Measurements from ENCODE around the gene GRIN1. TPM values are rescaled to one million over a fixed set of nuclear protein-coding genes. Genes with fewer than 3 reads are reported as not detected.
"Not testable (repeated sequence)": the region's sequence is repeated elsewhere in the genome, so short reads cannot be mapped to it uniquely, and the experiment has no call there.

The GRIN1 gene
- total RNA-seq, 1 experiment from 2014 or later: not detected

DNA sequence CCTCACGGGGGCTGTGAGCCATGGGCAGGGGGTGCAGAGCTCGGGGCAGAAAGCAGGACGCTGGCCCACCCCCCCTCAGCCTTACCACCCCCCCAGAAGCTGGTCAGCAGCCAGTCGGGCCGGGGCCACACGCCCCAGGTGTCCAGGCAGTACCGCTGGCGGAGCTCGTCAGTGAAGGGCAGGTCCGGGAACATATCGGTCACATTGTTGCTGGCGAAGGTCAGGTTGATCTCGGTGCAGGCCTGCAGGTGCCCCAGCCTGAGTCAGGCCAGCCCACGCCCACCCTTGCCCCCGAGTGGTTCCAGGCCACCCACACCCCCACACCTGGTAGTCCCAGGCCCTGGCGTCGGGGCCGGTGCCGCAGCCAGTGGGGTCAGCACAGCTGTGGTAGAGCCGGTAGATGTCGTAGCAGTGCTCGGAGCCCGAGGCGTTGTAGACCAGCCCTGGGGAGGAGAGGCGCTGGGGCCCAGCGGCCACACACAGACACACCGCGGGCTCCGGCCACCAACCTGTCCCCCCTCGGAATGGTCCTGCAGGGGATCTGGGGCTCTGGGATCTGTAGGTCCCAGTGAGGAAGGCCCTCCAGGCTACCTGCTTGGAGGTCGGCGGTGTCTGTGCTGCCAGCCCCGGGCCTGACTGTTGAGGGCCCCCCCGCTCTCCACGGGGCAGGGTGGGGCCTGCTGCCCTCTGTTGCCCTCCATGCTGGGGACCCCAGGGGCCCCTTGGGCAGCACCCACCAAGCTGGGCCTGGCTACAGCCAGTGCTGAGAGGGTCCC lies 27.0 kb upstream of the GRIN1 start:
- no peak for DNase-seq (ENCODE audit: low spot score)

DNA sequence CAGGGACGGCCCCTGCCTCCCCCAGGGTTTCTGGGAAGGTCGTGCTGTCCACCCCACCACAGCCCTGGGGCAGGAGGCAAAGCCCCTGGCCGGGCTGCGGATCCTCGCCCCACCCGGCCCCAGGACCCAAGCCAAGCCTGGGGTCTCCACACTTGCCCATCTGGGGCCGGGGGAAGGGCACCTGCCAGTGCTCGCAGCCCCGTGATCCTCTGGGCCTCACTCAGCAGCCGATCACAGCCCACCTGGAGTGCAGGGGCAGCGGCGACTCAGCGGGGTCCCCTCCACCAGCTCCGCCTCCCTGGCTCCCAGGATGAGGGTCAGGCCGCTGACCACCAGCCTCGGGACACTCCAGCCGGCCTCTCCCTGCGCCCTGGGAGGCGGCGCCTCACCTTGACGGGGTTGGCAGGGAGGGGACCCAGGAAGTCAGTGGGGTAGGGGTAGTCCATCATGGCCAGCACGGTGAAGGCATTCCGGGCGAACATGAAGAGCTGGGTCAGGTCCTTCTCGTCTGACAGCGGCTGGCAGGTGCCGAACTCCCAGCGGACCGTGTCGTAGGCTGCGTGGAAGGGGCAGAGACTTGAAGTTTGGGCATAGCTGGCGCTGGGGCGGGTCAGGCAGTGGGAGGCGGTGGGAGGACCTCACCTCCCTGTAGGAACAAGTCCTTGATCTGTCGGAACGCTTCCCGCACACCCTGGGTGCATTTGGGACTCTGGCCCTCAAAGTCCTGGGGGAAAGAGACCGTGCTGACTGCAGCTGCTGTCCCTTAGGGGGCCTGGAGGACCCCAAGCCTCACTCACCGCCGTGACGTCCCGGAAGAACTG lies 26.2 kb upstream of the GRIN1 start:
- DNase-seq (ENCODE audit: low spot score): no peak

DNA sequence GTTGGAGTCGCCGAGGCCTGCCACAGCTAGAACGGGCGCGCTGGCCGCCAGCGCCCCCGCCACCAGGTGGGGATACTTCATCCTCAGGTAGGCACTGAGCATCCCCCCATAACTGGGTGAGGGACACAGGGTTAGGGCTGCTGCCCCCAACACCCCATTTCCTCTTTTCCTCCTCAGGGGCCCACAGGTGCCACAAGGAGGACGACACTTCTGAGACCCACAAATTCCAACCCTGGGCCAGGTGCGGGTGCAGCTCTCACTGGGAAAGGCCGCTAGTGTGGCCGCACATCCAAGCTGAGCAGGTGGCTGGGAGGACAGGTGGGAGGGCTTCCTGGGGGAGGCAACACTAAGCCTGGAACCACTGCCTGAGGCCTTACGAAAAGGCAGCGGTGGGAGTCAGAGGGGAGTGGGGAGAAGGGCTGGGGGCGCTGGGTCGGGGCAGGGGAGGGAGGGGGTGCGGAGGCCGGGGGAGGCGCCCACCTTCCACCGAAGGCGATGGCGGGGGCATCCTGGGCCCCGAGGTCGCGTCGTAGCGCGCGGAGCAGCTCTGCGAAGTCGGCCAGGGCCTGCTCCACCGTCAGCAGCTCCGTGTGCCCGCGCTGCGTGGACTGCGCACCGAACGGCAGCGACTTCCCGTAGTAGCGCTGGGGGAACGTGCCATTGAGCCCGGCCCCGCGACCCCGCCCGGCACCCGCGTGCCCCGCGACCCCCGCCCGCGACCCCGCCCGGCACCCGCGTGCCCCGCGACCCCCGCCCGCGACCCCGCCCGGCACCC lies 25.4 kb upstream of the GRIN1 start:
- DNase-seq (ENCODE audit: low spot score): no peak

DNA sequence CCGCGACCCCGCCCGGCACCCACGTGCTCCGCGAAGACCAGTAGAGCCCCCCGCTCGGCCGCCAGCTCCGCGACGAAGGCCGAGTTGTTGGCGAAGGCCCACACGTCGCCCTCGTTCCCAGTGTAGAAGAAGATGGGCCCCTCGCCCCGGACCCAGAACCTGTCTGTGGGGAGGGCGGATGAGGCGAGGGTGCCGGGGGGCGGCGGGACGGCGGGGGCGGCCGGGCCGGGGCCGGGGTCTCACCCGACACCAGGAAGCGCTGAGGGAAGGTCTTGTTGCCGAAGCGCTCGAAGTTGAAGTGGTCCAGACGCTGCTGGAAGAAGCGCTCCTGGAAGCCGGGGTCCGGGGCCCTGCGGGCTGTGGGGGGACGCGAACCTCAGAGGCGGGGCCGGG lies 24.7 kb upstream of the GRIN1 start:
- no peak for DNase-seq (ENCODE audit: low spot score)

DNA sequence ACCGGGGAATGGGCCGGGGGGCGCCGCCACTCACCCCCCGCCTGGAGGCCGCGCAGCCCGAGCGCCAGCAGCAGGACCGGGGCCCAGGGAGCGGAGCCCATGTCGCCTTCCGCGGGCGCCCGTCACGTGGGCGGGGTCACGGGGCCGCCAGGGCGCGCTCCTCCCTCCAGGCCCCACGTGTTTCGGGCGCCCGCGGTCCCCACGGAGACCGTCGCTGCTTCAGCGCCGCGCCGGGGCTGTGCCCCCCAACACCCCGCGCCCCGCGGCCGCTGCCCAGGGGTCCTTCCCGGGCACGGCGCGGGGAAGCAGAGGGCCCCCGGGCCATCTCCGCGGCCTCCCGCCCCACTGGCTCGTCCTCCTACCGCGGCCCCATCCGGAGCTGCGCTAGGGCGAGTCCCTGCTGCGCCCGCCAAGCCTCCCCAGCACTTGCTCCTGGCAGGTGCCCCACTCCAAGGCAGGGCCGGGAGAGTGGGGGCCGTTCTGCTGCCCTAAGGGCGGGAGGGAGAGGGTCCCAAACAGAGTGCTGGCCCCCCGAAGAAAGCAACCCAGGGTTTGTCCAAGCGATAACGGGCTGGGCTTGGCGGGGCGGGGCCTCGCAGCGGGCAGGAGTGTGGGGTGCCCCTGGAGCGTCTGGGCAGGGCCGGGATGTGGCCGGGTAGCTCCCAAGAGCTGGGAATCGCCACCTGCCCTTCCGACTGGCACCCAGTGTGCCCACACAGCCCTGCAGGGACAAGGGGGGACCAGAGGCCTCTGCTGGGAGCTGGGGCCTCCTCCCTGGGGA lies 24.2 kb upstream of the GRIN1 start, which contains the start of gene DPP7:
DPP7 (minus strand) TSS at position 121 of the 781 bp plus-strand sequence; CDS start at position 101, 20 bp downstream.
- no peak for DNase-seq (ENCODE audit: low spot score)

DNA sequence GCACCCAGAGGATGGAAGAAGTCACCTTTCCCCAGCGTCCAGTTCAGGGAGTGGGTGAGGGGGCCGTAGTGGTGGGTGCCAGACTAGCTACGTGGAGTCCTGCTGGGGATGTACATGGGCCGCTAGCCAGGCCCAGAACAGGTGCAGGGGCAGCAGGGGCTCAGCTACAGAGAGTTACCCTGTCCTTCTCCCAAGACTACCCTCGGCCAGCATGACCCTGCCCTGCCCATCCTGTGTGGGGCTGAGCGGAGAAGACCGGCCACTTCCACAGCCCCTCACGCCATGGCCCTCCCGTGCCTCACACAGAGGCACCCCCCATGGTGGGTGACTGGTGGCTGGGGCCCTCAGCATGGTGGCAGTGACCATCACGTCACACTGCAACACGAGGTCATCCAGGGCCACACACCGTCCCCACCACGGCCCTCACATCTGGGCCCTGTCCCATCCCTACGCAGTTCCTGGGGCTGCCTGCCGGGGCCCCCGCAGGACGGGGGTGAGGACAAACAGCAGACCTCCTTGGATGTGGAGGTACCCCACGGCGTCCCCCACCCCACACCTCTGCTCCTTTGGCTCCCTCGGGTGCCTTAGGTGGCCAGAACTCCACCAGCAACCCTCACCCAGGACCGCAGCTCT lies 23.4 kb upstream of the GRIN1 start:
- no peak for DNase-seq (ENCODE audit: low spot score)

DNA sequence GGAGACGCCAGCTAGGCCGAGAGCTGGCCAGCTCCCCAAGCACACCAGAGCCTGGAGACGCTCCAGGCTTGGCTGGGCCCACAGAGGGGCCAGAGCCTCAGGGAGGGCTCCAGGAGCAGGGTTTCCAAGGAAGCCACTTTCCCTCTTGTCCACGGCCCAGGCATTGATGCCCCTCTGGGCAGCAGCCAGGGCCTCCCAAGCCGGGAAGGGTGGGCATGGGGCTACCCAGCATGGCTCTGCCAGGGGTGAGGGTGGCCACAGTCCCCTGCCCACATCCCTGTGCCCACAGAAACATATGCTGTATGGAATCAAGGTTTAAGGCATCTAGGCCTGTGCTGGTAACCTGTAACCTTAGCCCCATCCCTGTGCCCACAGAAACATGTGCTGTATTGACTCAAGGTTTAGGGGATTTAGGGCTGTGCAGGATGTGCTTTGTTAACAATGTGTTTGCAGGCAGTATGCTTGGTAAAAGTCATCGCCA lies 22.9 kb upstream of the GRIN1 start:
- DNase-seq (ENCODE audit: low spot score): no peak

DNA sequence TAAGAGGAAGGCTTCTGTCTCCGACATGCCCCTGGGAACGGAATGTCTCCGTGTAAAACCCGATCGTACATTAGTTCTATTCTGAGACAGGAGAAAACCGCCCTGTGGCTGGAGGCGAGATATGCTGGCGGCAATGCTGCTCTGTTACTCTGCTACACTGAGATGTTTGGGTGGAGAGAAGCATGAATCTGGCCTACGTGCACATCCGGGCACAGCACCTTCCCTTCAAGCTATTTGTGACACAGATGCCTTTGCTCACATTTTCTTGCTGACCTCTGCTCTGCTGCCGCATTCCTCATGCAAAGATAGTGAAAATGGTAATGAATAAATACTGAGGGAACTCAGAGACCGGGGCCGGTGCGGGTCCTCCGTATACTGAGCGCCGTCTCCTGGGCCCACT lies 22.2 kb upstream of the GRIN1 start:
- DNase-seq (ENCODE audit: low spot score): no peak

DNA sequence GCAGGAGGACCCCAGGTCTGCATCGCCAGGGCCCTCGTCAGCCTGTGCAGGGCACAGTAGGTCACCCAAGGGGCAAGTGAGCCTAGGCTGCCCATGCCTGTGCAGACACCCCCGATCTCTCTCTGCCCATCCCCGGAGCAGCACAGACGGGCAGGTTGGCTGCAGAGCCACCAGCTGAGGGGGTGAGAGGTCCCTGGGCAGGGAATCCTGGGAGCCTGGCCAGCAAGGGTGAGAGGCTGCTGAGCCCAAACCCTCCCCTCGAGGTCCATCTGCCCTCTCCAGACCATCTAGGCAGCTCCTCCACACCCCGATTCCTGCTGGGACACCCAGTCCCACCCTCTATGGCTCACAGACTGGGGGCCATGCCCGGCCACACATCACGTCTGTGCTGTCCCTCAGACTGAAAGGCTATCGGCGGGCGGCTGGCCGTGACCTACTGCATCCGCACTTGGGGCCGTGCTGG lies 21.7 kb upstream of the GRIN1 start:
- no peak for DNase-seq (ENCODE audit: low spot score)

DNA sequence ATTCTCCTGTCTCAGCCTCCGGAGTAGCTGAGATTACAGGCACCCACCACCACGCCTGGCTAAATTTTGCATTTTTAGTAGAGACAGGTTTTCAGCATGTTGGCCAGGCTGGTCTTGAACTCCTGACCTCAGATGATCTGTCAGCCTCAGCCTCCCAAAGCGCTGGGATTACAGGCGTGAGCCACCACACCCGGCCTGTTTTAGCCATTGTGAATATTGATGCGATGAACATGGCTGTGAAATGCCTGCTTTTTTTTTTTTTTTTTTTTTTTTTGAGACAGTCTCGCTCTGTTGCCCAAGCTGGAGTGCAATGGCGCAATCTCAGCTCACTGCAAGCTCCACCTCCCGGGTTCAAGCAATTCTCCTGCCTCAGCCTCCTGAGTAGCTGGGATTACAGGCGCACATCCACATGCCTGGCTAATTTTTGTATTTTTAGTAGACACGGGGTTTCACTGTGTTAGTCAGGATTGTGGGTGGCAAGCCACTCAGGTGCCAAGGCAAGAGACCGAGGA lies 20.8 kb upstream of the GRIN1 start:
- not testable (repeated sequence) for DNase-seq (ENCODE audit: low spot score)

DNA sequence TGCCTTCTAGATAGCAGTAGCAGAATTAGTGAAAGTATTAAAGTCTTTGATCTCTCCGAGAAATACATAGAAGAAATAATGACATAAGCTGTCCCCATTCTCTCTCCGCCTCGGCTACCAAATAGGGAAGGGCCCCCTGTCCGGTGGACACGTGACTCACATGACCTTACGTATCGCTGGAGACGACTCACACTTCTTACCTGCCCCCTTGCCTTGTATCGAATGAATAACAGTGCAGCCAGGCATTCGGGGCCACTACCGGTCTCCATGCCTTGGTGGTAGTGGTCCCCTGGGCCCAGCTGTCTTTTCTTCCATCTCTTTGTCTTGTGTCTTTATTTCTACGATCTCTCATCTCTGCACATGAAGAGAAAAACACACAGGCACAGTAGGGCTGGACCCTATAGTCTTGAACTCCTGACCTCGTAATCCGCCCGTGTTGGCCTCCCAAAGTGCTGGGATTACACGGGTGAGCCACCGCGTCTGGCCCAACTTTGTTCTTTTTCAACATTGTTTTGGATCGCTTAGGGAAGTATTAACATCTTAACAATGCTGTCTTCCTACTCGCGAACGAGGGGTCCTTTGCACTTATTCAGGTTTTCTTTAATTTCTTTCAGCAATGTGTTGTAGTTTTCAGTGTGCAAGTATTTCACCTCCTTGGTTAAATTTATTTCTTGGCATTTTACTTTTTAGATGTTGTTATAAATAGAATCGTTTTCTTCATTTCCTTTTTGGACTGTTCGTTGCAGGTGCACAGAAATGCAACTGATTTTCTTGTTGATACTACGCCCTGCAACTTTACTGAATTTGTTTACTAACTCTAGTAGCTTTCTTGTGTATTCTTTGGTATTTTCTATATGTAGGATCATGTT lies 16.8 kb upstream of the GRIN1 start:
- not testable (repeated sequence) for DNase-seq (ENCODE audit: low spot score)

DNA sequence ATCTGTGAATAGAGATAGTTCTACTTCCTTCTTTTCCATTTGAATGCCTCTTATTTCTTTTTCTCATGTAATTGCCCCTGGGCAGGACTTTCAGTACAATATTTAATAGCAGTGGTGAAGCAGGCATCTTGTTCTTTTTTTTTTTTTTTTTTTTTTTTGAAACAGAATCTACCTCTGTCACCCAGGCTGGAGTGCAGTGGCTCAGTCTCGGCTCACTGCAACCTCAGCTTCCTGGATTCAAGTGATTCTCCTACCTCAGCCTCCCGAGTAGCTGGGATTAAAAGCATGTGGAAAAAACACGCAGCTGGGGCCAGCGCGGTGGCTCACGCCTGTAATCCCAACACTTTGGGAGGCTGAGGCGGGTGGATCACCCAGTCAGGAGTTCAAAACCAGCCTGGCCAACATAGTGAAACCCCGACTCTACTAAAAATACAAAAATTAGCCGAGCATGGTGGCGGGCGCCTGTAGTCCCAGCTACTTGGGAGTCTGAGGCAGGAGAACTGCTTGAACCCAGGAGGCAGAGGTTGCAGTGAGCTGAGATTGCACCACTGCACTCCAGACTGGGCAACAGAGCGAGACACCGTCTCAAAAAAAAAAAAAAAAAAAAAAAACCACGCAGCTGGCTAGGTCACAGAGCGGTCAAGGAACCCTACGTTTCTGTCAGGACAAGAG lies 16.0 kb upstream of the GRIN1 start:
- not testable (repeated sequence) for DNase-seq (ENCODE audit: low spot score)

DNA sequence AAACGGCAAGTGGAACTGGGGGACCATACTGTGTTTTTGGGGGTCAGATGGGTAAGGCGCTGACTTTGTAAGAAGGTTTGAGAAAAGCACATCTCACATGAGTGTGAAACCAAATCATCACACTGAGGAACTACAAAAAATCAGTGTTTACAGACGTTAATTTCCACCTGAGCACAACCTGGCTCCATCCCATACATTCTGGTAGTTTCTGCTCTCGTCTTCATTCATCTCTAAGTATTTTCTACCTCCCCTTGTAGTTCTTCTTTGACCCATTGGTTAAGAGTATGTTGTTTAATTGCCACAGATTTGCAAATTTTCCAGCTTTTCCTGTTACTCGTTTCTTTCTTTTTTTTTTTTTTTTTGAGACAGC lies 15.5 kb upstream of the GRIN1 start:
- no peak for DNase-seq (ENCODE audit: low spot score)

DNA sequence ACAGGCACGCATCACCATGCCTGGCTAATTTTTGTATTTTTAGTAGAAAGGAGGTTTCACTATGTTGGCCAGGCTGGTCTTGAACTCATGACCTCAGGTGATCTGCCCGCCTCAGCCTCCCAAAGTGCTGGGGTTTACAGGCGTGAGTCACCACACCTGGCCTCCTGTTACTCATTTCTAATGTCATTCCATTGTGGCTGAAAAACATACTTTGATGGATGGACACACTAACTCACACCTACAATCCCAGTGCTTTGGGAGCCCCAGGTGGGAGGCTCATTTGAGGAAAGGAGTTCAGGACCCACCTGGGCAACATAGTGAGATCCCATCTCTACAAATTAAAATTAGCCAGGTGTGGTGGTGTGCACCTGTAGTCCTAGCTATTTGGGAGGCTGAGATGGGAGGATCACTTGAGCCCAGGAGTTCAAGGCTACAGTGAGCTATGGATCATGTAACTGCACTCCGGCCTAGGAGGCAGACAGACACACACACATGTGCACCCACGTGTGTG lies 14.9 kb upstream of the GRIN1 start:
- not testable (repeated sequence) for DNase-seq (ENCODE audit: low spot score)

DNA sequence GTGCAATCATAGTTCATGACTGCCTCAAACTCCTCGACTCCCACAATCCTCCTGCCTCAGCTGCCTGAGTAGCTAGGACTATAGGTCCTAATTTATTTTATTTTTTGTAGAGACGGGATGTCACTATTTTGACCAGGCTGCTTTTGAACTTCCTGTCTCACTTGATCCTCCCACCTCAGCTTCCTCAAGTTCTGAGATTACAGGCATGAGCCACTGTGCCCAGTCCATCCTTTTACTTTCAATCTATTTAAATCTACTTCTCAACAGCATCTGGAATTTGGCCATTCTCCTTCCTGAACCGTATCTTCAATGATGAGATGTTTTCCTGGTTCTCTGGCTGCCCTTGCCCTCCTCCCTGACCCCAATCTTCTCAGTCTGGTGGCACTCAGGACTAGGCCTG lies 12.2 kb upstream of the GRIN1 start:
- no peak for DNase-seq (ENCODE audit: low spot score)

DNA sequence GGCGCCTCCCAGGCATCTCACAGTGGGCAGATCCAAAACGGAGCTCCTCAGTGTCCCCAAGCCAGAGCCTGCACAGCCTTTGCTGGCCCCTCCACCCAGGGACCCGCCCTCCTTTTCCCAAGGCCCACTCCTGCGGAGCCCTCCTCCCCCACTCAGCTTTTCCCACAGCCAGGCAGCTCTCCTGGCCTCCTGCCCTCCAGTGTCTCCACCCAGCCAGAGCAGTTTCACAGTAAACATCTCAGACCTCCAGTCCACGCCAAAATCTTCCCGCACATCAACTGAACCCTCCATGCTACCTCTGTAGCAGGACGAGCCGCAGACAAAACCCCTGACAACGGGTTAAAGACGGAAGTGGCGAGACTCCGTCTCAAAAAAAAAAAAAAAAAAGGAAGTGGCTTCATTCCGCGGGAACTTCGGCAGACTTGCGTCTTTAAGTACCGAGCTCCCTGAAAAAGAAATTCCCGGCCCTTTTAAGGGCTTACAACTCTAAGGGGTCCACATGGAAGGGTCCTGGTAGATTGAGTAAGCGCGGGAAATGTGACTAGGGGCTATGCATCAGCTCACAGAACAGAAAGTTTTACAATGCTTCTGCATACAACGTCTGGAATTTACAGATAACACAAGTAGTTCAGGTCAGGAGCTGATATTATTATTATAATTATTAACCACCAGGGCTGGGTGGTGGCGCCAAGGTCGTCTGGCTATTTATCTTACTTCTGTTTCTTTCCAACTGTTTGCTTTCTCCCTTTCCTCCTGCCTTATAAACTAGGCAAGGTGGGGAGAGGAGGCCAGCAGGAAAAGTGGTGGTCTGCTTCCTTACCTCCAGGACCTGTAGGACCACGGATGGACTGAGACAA lies 11.4 kb upstream of the GRIN1 start:
- DNase-seq (ENCODE audit: low spot score): no peak

DNA sequence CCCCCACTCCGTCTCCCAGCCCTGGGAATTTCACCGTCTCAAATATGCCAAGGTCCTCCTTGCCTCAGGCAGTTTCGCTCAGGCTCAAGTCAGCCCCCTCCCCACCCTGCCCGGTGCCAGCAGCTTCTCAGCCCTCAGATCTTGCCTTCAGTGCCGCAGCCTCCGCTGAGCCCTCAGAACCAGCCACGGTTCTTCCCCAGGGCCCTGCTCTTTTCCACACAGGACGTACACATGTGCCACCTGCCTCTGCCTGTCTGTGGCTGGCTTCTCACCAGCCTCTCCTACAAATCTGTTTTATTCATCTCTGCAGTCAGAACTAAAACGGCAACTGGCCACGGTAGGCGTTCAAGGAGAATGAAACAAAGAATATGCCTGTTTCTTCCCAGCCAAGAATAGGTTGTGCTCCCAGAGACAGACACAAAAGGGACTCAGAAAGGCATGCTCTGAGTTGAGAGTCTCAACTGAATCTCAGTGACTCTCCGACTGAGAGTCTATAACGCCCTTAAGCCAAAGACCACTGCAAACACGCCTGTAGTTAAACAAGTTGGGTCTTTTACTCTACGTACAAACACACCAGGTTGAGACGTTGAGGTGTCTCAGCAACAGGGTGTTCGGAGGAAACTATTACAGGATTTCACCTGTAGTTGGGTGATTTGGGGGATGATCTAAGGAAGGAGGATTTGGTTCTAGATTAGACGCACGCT lies 10.6 kb upstream of the GRIN1 start:
- no peak for DNase-seq (ENCODE audit: low spot score)
